NCI-H460 (cell line): Measurements from ENCODE around the gene OSM. TPM values are rescaled to one million over a fixed set of nuclear protein-coding genes. Genes with fewer than 3 reads are reported as not detected.

ENCODE experiments used
- DNase-seq: peaks from one replicate; pipeline ENCODE4 v3.0.0-alpha.2; 2016; ENCODE audit warnings: low read depth; ENCODE audit errors: extremely low read depth
- total RNA-seq: library from RNA; depleted of rRNA; stranded (reverse); fragments of >200 nt; shearing (Covaris generic); gene quantifications from 2 replicates; pipeline ENCODE4 v1.2.3, GENCODE V29; 2014

The OSM gene
- total RNA-seq, 1 experiment from 2014 or later: 4.8 TPM

DNA sequence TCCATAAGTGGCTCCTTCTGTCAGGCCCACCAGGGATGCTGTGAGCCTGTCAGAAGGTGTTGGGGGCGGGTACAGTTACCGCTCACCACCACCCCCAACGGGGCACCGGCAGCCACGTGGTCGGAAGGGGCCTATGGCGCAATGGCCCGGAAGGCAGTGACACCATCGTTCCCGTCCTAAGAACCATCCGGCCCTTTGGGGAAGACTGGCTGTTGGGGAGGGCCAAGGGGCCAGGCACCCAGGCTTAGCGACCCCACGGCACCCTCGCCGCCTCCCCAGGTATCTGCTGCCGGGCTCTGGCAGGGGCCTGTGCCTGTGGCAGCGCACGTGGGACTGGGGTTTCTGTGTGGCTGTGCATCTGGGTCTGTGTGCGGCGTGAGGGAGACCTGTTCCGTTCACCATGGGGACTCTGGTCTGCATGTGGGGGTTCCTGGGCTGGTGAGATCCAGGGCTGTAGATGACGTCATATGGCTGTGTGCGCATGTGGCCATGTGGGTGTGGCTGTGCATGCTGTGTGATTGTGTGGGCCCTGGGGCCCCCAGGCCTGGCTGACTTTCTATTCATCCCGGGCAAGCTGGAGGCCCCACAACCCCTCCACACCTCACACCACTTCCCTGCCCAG lies 717 bp downstream of the OSM start:
- no peak for DNase-seq

DNA sequence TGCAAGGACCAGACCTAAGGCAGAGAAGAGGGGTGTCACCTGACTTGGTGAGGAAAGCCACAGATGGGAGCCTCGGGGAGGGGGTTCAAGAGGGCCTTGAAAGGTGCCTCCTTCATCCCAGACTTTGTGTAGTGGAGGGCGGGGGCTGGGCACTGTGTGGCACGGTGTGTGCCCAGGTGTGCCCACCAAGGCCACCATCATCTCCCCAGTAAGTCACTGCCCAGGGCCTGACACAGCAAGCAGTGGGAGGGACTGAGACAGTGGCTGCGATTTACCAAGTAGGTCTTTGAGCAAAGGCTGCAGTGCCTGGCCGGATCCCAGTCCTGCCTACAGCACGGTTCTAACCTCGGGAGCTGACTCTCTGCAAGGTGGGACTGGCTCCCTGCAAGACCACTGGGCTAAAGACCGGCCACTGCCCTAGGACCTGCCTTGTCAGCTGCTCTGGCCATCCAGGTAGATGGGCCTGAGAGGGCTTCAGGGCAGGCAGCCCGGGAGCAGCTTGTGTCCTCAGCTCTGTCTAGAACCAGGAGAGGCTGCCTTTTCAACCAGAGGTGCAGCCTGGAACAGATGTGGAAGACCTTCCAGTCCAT lies 1.4 kb downstream of the OSM start:
- DNase-seq: no peak

DNA sequence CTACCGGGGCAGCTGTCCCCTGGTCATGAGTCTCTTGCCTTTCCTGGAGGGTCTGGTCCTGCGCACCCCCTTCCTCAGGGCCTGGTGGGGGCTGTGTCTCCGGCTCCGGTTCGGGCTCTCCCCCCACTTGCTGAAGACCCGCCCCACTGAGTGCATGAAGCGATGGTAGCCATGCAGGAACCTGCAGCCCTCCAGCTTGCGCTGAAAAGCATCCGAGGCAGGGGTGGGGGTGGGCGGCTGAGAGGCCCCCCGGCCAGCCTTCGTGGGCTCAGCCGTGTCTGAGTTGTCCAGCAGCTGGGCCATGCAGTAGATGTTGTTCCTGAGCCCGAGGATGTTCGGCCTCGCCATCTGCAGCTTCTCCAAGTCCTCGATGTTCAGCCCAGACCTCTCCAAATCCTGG lies 2.8 kb downstream of the OSM start:
- no peak for DNase-seq

DNA sequence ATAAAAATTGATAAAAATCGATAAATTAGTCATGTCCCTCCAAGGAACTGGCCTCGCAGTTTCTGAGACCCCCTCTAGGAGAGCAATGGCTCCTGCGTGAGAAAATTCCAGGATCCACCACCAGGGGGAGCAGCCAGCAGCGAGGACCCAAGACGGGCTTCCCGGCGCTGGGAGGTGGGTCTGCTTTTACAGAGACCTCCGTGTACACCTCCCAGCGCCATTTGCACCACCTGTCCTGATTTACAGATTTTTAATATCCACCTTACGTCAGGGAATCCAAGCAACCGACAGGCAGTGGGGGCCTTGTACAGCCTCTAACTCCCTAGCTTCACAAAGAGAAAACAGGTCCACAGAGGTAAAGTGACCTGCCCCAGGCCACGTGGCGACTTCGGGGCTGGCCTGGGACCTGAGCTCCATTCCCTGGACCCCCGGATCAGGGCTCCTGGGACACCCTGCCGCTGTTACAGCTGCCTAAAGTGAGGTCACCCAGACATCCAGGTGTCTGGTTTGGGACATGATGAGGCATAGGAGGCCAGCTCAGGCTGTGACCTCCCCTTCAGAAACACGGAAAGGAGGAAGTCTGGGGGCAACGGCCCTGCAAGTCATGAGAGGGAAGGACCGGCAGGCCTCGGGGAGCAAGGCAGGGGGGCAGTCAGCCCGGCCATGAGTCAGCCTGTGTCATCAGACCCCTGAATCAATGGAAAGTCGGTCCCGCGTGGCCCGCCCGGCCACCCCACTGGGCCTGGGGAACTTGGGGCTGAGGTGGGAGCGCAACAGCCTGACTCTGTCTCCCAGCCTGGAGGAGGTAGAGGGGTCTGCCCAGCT lies 3.5 kb downstream of the OSM start:
- DNase-seq: no peak

DNA sequence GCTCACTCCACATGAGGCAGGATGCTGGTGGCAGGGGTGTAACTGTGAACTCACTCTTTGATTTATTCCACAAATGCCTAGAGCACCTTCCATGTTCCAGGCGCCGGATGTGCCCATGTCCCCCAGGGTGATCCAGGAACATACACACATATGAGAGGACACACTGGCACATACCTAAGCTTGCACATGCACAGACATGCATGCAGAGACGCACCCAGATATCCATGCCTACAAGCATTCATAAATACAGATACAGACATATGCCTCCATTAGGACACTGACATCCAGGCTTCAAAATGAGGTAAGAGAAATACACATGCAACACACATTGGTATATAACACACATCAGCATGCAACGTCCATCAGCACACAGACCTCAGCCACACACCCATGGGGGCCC lies 4.5 kb downstream of the OSM start:
- DNase-seq: no peak

DNA sequence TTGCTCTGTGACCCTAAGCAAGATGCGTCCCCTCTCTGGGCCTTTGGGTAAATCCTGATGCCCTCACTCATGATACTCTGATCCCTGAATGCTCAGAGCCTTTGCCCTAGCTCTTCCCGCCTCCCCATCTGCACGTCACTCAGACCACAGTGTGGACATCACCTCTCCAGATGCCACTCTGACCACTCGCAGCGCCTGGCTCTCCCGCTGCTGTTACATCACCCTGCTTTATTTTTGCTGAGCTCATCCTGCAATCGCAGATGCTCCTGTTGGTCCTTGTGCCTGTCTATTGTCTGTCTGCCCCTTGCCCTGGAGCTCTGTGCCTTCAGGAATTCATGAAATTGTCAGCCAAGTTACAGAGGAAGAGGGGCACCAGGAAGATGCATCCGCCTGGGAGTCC lies 5.5 kb downstream of the OSM start:
- peak; percentile 88 for DNase-seq

DNA sequence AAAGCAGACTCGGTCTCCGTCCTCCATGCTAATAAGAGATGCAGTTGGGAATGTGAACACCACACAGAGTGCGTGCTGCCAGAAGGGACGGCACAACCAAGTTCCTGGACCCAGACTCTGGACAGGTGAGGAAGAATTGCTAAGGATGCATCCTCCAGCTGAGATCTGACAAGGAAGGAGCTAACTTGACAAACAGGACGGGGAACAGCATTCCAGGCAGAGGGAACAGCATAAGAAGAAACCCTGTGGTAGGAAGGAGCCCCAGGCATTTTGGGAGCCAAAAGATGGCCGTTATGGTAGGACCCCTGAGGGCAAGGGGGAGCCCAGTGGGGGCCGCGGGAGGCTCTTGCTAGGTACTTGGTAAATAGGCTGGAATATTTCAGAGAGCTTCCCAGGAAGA lies 6.0 kb downstream of the OSM start:
- no peak for DNase-seq

DNA sequence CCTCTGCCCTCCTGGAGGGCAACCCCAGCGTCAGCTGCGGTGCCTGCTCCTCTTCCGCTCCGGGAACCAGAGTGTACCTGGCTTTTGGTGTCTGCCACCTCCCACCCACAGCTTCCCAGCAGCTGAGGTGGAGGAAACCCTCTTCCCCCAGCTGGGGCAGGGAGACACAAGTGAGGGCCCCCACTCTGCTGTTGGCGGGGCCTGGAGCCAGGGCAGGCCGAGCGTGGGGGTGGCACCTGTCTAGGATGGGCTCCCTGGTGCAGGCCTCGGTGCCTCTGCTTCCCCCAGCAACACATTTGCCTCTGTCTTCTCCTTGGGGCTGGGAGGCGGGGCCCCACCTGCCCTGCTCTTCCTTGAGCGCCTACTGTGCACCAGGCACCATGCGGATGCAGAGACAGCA lies 6.4 kb downstream of the OSM start:
- no peak for DNase-seq

DNA sequence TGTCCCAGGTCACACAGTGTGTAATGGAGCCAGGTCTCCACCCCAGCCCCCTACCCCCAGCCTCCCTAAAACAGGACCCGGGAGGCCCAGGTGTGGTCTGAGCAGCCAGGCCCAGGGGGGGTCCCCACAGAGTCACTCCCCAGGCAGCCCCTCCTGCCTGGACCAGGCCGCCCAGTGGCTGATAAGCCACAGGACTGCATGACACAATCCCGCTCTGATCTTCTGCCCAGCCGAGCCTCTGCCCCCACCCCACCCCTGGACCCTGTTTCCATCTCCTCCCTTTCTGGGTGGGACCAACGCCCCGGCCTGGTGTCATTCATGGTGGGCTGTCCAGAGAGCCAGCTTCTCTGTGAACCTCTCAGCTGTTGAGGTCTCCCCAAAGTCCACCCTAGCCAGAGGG lies 12.3 kb downstream of the OSM start:
- DNase-seq: no peak

DNA sequence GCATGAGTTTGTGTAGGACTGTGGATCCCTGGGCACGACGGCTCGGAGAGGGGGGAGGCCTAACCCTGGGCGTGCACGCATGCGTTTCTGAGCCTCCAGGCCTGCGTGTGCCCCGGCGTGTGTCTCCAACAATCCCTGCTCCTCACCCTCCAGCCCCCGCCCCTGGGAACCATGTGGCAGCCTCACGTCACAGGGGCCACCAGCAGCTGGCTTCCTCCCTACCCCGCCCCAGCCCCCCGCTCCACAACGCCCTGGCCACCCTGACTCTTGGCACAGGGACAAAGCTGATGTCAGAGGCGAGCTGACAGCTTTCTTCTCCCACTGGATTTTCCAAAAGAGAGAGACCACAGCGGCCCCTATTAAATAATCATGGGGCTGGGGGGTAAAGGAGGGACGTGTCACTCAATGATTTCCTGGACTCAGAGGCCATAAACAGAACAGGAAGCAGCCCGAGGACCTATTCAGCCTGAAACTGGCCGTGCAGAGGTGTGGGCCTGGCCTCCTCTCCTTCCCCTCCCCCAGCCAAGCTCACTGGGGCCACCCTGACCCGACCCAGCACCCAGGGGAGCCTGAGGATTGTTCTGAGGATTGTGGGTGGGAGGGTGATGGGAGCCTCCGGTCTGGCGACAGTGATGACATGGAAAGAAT lies 13.3 kb downstream of the OSM start:
- peak; percentile 87 for DNase-seq

DNA sequence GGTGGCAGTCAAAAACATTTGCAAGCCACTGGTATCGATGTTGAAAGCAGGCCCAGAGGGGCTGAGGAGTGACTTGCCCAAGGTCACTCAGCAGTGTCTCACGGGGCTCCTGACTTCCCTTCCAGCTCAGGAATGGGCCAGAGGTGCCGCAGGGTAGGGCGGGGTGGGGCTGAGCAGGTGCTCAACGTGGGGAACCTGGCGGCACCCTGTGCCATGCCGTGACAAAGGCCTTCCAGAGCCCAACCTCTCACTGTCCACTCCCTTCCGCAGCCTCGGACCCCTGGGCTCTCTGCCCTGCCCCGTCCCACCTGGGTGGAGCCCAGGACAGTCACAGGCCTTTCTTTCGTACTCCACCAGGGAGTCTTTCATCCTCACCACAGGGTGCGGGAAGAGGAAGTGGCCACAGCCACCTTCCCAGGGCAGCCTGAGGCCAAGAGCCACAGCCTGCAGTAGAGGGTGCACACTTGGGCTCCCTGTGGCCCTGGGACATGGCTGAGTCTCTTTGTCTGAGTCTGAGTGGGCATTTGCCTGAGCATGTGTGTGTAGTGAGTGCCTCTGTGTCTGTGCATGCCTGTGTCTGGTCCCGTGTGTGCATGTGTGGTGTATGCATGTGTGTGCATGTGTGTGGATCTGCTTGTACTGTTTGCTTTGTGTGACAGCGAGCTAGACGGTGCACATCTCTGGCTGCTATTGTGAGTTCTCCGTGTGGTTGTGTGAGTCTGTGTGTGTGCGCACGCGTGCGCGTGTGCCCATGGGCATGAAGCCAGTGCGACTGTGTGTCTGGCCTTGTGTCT lies 14.0 kb downstream of the OSM start:
- DNase-seq: no peak

DNA sequence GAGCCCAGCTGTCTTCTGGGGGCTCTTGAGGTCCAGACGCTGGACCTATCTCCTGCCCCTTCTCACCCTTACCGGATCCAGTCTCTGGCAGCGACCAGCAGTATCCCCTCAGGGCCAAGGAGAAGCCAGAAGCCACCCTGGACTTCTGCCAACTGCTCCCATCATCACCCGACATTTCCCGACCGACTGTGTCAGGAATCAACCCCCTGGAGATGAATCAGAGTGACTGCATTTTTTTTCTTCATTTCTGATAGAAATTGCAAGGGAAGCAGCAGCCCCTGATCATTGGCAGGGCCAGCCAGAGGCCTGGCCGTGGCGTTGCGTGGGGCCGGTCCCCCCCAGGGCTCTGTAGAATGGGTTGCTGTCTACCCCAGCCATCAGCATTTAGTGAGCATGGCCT lies 14.9 kb downstream of the OSM start:
- DNase-seq: no peak

DNA sequence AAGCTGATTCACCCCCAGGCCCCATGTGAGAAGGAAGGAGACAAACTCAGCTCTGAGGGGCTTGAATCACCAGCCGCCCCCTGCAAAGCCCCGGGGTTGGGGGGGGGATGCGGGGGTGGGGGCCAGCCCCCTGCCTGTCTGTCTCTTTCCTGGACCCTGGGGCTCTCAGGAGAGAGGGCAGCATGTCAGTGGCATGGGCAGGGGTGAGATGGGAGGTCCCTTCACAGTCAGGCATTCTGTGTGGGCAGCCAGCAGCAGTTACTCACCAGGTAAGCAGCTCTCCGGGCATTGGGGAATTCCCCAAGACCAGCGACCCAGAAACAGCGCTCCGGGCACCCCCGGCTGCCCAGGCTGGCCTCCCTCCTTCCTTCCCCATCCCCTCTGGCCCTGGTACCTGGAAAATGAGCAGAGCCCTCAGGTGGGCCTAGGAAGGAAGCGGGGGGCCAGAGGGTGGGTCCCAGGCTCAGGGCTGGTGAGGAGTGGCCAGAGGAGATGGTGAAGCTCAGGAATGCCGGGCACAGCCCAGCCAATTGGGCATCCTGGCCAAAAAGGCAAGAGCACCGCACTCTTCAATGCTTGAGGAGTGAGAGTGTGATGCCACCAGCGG lies 15.9 kb downstream of the OSM start:
- no peak for DNase-seq

DNA sequence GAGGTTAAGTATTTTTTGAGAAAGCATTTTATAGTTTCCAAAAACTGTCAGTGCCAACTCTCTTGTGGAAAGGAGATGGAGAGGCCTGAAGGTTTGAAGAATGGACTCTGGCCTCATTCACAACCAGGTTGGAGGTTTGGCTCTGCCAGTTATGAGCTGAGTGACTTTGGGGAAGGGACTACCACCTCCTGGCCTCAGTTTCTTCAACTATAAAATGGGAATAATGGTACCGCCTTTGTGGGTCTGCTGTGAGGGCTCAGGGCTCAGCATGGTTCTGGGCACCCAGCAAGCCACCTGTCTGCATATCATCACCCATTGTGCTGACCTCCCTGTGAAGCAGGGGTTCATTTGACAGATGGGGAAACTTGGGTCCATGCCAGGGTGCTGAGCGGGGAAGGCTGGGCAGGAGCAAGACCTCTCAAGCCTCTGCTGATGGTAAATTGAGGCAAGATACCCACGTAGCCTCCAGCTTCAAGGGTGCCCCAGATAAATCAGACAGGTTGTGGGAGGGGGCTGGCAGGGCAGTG lies 16.5 kb downstream of the OSM start:
- DNase-seq: no peak

DNA sequence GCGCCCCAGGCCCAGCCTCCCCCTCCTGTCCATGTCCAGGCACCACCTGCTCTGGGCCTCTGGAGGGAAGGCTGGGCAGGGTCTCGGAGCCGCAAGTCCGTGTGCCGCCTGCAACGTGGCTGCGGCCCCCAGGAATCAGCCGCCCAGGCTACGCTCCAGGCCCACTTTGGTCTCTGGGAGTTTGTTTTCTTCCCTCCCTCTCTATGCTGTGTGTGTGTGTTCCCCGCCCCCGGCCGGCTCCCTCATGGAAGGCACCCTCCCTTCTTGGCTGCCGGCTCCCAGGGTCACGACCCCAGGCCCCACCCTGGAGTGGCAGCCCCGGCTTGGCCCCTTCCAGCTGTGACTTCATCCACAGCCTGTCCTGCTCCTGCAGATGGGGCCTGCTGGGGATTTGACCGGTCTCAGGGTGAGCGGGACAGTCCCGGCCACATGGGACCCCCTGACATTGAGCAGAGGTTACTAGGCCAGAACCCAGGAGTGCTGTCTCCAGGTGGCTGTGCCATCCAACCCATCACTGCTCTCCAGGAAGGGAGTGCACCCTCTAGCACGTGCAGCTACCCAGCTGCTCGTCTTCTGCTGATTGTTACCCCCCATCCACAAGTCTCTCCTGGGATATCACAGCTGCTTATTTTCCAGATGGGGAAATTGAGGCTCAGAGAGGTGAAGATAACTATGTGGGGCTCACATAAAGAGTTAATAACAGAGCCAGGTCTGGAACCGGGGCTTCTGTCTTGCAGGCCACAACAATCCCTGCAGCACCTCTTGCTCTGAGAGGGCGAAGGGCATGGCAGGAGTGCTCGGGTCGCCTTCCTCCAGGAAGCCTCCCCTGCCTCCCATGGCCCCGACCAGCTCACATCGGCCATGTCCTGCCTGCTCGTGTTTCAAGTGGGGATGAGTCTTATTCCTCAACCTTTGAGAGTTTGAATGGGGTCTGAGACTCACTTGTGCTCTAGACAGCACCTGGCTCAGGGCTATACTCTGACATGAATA lies 17.3 kb downstream of the OSM start:
- DNase-seq: no peak

DNA sequence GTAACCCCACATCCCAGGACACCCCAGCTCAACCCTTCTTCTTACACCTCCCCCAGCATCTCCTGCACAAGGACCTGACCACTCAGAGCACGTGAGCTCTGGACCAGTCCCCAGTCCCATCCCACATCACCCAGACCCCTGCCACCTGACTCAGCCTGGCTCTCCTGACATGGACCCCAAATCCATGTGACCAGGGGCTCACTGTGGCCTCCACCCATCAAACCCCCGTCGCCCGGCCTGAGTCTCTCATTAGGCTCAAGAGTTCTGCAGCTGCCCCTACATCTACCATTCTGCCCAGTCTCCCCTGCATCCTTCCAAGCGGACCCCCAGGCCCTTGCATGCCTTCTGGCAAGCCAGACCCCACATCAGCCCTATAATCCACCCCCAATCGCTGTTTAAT lies 18.2 kb downstream of the OSM start:
- DNase-seq: no peak

DNA sequence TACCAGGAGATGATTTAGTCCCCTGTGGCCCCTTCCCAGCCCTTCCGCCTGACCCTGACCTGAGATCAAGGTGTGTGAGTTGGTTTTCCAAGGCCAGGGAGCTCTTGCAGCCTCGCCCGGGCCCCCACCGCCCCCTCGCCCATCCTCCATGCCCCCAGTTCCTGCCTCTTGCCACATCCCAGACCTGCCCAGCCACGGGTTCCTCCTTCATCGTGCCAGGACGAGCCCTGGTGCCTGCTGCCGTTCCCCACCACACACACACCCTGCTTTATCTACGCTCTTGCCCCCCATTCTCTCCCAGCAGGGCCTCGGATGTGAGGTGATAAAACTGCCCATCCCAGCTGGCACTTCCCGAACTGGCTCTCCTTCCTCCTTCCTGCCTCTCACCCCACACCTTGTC lies 18.7 kb downstream of the OSM start:
- no peak for DNase-seq

DNA sequence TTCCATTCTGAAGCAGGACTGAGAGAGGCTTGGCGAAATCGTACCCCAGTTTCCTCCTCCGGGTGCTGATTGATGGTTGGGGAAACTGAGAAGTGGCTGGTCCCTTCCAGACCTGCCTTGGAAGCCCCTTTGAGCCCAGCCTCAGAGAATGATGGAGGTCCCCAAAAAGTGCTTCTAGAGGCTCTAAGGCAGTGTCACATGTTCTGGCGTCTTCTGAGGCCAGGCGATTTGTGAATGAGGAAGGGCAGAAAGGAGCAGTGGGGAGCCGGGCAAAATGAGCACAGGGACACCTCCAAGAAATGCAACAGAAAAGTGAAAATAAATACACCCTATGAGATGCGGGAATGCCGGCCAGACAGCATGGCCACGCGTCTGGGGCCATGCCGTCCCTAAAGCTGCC lies 19.1 kb downstream of the OSM start:
- DNase-seq: no peak

DNA sequence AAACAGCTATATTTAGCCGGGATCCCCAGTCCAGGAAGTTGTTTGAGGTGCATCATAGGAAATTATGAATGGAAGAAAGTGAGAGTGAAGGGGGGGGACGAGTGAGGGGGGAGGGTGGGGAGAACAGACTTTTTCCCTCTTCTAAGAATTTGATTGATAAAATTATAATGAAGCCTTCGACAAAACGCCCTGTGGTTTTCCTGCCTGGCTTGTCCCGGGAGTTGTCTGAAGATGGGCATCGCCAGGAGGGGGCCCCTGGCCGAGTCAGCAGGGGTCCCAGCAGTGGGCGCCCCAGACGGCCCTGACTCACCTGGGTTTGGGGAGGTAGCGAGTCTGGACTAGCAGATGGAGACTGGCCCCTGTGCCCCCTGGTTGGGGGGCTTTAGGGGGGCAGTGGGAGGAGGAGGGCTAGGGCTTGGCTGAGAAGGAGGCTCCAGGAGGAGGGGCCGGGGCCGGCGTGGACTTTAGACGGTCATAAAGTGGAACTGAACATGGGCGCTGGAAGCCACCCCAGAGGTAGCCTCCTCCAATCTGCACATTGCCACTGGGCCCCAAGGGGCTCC lies 19.8 kb downstream of the OSM start:
- DNase-seq: no peak
